Breast epithelium (tissue), 4 donors: Measurements from ENCODE around the gene CLDN20. TPM values are rescaled to one million over a fixed set of nuclear protein-coding genes. Genes with fewer than 3 reads are reported as not detected.
"Not testable (repeated sequence)": the region's sequence is repeated elsewhere in the genome, so short reads cannot be mapped to it uniquely, and the experiment has no call there.

Source experiments
- DNase-seq, 2 donors: peaks; one replicate each; pipeline ENCODE4 v3.0.0-alpha.2; 2019; ENCODE audit warnings: low spot score in 2 of 2
- H3K27ac ChIP-seq, 2 donors: fragments of 200-600 bp; sonication (generic) in 1 of 2; one replicate each; pipeline ENCODE4 v1.5.1; 2016 to 2019; ENCODE audit warnings: mild to moderate bottlenecking in 1 of 2
- H3K27me3 ChIP-seq, 2 donors: fragments of 200-600 bp; sonication (generic) in 1 of 2; one replicate each; pipeline versions ENCODE4 v1.5.1 to v1.6.0; 2017 to 2019; ENCODE audit warnings: control low read depth in 1 of 2, mild to moderate bottlenecking in 1 of 2
- H3K36me3 ChIP-seq: fragments of 200-600 bp; one replicate; pipeline ENCODE4 v1.5.1; 2019
- H3K4me1 ChIP-seq, 2 donors: fragments of 200-600 bp; sonication (generic); one replicate each; pipeline ENCODE4 v1.5.1; 2016 to 2019; ENCODE audit warnings: control low read depth in 1 of 2
- H3K4me3 ChIP-seq, 3 donors: fragments of 200-600 bp; sonication (generic); 1 replicate in 2 of 3; 2 replicates in 1 of 3; pipeline ENCODE4 v1.5.1; 2016 to 2019; ENCODE audit warnings: mild to moderate bottlenecking in 3 of 3, moderate library complexity in 2 of 3
- H3K9me3 ChIP-seq, 2 donors: fragments of 200-600 bp; sonication (generic) in 1 of 2; one replicate each; pipeline ENCODE4 v1.5.1; 2016 to 2019; ENCODE audit warnings: control low read depth in 1 of 2
- POLR2A ChIP-seq: fragments of 450-650 bp; IDR thresholded peaks from one replicate; pipeline ENCODE4 v1.6.1; 2016; ENCODE audit warnings: antibody characterized with exemption, mild to moderate bottlenecking, moderate library complexity
- POLR2AphosphoS5 ChIP-seq, 3 donors: sonication (generic); formaldehyde crosslinking; IDR thresholded peaks; one replicate each; pipeline ENCODE4 v1.6.1; 2017; ENCODE audit warnings: antibody characterized with exemption in 3 of 3
- intact Hi-C: fragments of 100-400 bp; cut with DNase I; formaldehyde crosslinking; loops from one replicate; pipeline ENCODE4 v1.15.1; 2023; ENCODE audit warnings: low total_unique reads
- total RNA-seq, 3 donors: library from RNA; depleted of rRNA; stranded (reverse); fragments of >200 nt; gene quantifications; one replicate each; pipeline ENCODE4 v1.1.0, GENCODE V29; 2016
- TF ChIP-seq, protein P1 (sequence below), 3 donors: fragments of 450-650 bp; IDR thresholded peaks; one replicate each; pipeline ENCODE4 v1.5.1; 2016 to 2017; ENCODE audit warnings: antibody characterized with exemption in 3 of 3, mild to moderate bottlenecking in 3 of 3, moderate library complexity in 3 of 3

The CLDN20 gene, protein sequence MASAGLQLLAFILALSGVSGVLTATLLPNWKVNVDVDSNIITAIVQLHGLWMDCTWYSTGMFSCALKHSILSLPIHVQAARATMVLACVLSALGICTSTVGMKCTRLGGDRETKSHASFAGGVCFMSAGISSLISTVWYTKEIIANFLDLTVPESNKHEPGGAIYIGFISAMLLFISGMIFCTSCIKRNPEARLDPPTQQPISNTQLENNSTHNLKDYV
- not detected for total RNA-seq

DNA sequence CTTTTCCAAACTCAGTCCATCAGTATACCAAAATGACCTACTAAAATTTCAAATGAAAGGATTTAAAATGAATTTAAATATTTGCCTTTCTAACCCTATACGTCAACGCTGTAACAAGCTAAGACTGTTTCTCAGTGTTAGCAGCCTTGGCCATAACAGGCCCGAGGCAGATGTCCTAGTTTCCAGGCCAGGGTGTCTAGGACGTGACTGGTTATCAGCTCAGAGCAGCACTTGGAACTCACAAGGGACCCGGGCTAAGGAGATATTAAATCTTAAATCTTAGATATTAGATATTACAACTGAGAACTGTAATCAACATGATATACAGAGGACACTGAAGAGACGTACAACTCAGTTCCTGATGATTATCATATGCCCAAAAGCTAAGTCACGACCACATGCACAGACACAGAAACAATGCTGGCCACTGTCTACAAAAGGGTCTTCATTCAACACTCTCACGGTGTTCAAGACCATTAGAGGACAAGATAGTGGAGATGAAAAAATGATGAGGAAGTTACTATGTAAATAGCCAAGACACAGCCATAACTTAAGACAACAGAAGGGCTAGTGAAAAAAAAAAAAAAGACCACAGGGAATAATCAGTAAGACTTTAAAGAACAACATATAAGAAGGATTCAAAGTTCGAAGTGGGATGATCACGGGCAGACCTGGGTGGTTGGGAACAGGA, at the start of gene CLDN20:
Gene CLDN20 (plus strand): TSS at position 641 of the 691 bp plus-strand sequence. CDS start 11,707 bp downstream, outside the sequence.
- DNase-seq: no peak
- H3K4me3 ChIP-seq: no peak within 1 kb of the TSS
- no peaks in the 10 kb centered on the region for H3K27me3 ChIP-seq
- TF ChIP-seq POLR2AphosphoS5 (IDR thresholded peaks at IDR 0.05) (no peak), POLR2A (no peak)
- TF ChIP-seq, protein P1, sequence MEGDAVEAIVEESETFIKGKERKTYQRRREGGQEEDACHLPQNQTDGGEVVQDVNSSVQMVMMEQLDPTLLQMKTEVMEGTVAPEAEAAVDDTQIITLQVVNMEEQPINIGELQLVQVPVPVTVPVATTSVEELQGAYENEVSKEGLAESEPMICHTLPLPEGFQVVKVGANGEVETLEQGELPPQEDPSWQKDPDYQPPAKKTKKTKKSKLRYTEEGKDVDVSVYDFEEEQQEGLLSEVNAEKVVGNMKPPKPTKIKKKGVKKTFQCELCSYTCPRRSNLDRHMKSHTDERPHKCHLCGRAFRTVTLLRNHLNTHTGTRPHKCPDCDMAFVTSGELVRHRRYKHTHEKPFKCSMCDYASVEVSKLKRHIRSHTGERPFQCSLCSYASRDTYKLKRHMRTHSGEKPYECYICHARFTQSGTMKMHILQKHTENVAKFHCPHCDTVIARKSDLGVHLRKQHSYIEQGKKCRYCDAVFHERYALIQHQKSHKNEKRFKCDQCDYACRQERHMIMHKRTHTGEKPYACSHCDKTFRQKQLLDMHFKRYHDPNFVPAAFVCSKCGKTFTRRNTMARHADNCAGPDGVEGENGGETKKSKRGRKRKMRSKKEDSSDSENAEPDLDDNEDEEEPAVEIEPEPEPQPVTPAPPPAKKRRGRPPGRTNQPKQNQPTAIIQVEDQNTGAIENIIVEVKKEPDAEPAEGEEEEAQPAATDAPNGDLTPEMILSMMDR (IDR thresholded peaks at IDR 0.05): no peak
- H3K36me3 ChIP-seq: no peaks in the 10 kb centered on the region
- no peak within 1 kb of the TSS for H3K27ac ChIP-seq
- intact Hi-C loops: no loop called here
- no peaks in the 10 kb centered on the region for H3K4me1 ChIP-seq
- no peaks in the 10 kb centered on the region for H3K9me3 ChIP-seq

DNA sequence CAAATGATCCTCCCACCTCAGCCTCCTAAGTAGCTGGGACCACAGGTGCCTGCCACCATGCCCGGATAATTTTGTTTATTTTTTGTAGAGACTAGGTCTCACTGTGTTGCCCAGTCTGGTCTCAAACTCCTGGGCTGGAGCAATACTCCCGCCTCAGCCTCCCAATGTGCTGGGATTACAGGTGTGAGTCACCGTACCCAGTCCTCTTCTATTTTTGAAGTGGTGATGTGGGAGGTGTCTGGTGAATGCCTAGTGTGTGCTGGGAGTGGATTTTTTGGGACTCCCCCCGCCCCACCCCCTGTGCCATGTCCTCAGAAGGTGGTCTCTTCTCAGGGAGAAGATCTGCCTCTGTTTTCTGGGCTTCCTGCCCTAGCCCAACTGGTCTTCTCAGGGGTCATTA, 47.9 kb upstream of the CLDN20 start:
- DNase-seq: no peak
- Histone ChIP-seq H3K36me3 (no peaks in the 10 kb centered on the region), H3K4me3 (no peak overlapping the region), H3K9me3 (peaks cover 0 to 4% of the 10 kb centered on the region in 2 donors), H3K4me1 (no peaks in the 10 kb centered on the region), H3K27me3 (no peaks in the 10 kb centered on the region), H3K27ac (no peak overlapping the region)
- TF ChIP-seq POLR2A (no peak), POLR2AphosphoS5 (IDR thresholded peaks at IDR 0.05) (no peak)
- TF ChIP-seq, protein P1 (IDR thresholded peaks at IDR 0.05): no peak
- intact Hi-C loops: no loop called here

DNA sequence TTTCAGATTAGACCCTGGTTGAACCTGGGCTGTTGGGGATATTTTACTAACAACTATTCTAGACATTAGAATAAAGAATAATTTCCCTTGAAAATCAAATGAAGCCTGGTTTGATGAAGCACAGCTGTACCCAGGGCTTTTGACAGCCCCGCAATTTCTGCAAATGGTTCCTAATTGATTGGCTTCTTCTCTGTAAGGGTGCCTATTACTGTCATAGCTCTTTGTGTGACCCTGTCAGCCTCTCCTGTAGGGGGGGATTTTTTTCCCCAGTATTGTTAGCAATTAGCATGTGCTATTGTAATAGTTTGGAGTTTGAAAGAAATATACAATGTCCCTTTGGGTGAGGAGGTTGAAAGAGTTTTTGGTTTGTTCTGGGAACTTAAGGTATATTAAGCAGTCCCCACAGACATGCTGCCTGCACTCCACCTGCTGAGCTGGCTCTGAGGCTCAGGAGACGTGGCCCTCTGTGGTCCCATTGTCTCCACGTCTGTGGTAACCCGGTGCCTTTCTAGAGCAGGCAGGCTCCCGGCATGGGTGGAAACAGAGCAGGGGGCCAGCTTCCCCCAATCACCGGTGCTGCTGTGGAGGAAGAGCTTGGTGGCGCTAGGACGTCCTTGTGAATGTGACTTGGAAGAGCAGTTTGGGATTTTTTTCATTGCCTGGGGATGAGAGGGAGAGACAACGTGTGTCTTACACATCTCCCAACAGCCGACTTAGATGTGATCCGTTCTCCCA, 47.3 kb upstream of the CLDN20 start:
- DNase-seq: no peak
- TF ChIP-seq POLR2A (no peak), POLR2AphosphoS5 (IDR thresholded peaks at IDR 0.05) (no peak)
- TF ChIP-seq, protein P1 (IDR thresholded peaks at IDR 0.05): no peak
- intact Hi-C loops: no loop called here
- Histone ChIP-seq H3K27me3 (no peaks in the 10 kb centered on the region), H3K27ac (no peak overlapping the region), H3K36me3 (no peaks in the 10 kb centered on the region), H3K9me3 (peaks cover 0 to 4% of the 10 kb centered on the region in 2 donors), H3K4me3 (no peak overlapping the region), H3K4me1 (no peaks in the 10 kb centered on the region)

DNA sequence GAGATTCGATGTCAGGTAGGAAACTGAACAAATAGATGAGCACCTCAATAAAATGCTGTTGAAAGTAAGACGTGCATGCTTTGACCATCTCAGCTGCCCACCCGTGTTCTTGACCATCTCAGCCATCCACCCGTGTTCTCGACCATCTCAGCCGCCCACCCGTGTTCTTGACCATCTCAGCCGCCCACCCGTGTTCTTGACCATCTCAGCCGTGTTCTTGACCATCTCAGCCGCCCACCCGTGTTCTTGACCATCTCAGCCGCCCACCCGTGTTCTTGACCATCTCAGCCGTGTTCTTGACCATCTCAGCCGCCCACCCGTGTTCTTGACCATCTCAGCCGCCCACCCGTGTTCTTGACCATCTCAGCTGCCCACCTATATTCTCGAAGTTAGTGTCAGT, 45.1 kb upstream of the CLDN20 start:
- H3K4me3 ChIP-seq, DNase-seq, H3K4me1 ChIP-seq, intact Hi-C loops, H3K9me3 ChIP-seq, H3K27me3 ChIP-seq, H3K27ac ChIP-seq, H3K36me3 ChIP-seq: not testable (repeated sequence)

DNA sequence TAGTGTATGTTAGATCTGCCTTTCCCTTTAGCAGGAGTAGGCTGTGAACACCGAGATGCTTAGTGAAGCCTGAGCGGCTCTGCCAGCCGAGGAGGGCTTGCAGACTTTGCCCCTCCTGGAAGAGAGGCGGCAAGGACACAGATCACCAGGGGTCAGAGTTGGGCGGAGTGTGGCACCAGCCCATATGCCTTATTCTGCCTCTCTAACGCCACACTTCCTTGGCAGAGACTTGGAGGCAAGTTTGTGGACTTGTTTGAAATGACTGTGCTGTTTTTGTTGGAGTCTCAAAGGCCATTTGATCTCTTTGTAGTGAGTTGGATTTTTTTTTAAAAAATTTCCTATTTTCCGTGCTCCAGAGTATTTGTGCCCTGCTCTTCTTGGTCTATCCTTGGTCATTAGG, 44.5 kb upstream of the CLDN20 start:
- no peaks in the 10 kb centered on the region for H3K4me1 ChIP-seq

More for the DNA sequence above, 44.5 kb upstream of the CLDN20 start:
- H3K27me3 ChIP-seq: no peaks in the 10 kb centered on the region
- H3K36me3 ChIP-seq: no peaks in the 10 kb centered on the region
- no peaks in the 10 kb centered on the region for H3K9me3 ChIP-seq
- H3K27ac ChIP-seq: peak overlapping the region; percentile 62 to 75
- no peak for TF ChIP-seq POLR2A
- TF ChIP-seq, protein P1 (IDR thresholded peaks at IDR 0.05): no peak
- TF ChIP-seq POLR2AphosphoS5 (IDR thresholded peaks at IDR 0.05): no peak
- intact Hi-C loops: no loop called here
- no peak overlapping the region for H3K4me3 ChIP-seq
- no peak for DNase-seq
